ENCODE measurements around the gene CDCP1.

Gene CDCP1

DNA sequence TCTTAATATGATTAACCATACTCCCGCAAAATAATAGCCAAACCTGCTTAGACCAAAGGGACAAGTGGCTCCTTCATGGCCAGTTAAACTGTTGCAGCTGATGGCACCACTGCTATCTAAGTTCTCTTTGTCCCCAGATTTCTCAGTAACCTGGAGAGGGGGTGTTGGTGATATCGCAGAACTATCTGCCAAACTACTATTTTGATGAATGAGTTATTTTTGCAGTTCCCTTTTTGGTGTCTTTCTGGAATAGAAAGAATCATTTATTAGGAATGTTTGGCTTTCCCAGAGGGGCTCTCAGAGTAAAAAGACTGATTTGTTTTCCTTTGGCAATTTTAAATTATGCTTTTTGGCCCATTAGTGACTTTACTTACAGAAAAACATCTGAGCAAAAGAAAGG, 87.0 kb downstream of the CDCP1 start:
- TF ChIP-seq, protein P1, sequence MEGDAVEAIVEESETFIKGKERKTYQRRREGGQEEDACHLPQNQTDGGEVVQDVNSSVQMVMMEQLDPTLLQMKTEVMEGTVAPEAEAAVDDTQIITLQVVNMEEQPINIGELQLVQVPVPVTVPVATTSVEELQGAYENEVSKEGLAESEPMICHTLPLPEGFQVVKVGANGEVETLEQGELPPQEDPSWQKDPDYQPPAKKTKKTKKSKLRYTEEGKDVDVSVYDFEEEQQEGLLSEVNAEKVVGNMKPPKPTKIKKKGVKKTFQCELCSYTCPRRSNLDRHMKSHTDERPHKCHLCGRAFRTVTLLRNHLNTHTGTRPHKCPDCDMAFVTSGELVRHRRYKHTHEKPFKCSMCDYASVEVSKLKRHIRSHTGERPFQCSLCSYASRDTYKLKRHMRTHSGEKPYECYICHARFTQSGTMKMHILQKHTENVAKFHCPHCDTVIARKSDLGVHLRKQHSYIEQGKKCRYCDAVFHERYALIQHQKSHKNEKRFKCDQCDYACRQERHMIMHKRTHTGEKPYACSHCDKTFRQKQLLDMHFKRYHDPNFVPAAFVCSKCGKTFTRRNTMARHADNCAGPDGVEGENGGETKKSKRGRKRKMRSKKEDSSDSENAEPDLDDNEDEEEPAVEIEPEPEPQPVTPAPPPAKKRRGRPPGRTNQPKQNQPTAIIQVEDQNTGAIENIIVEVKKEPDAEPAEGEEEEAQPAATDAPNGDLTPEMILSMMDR (IDR thresholded peaks at IDR 0.05) = no peak
- no peak for DNase-seq
- no peak overlapping the region for H3K4me3 Mint-ChIP-seq
- no peaks in the 10 kb centered on the region for H3K36me3 Mint-ChIP-seq (ENCODE audit: low read depth)
- no peak overlapping the region for H3K27ac Mint-ChIP-seq
- peaks cover 20% of the 10 kb centered on the region for H3K4me1 Mint-ChIP-seq
- no peaks in the 10 kb centered on the region for H3K9me3 Mint-ChIP-seq
- peaks cover under 1% of the 10 kb centered on the region for H3K27me3 Mint-ChIP-seq (ENCODE audit: low read depth, poor library complexity)

- H3K4me3 Mint-ChIP-seq = no peak overlapping the region
- no peaks in the 10 kb centered on the region for H3K36me3 Mint-ChIP-seq (ENCODE audit: low read depth)
- DNase-seq = no peak
Observed at GRCh38 chr3:45057557-45057956, 88.6 kb downstream of the CDCP1 start.

GRCh38 chr3:45056608-45057301, 89.4 kb downstream of the CDCP1 start:
- Mint-ChIP-seq H3K27me3 (ENCODE audit: low read depth, poor library complexity) (peaks cover 4% of the 10 kb centered on the region), H3K36me3 (ENCODE audit: low read depth) (no peaks in the 10 kb centered on the region), H3K9me3 (no peaks in the 10 kb centered on the region), H3K4me1 (peaks cover 20% of the 10 kb centered on the region), H3K4me3 (no peak overlapping the region), H3K27ac (peak overlapping the region; percentile 16)
- DNase-seq = no peak
- TF ChIP-seq, protein P1 (IDR thresholded peaks at IDR 0.05) = no peak

More at GRCh38 chr3:45057557-45057956, 88.6 kb downstream of the CDCP1 start:
- Mint-ChIP-seq H3K9me3 (no peaks in the 10 kb centered on the region), H3K27ac (no peak overlapping the region), H3K4me1 (peaks cover 20% of the 10 kb centered on the region), H3K27me3 (ENCODE audit: low read depth, poor library complexity) (peaks cover 4% of the 10 kb centered on the region)
- TF ChIP-seq, protein P1 (IDR thresholded peaks at IDR 0.05) = no peak

GRCh38 chr3:45055411-45056143, 90.6 kb downstream of the CDCP1 start:
- H3K4me1 Mint-ChIP-seq = peaks cover 20% of the 10 kb centered on the region
- peaks cover 4% of the 10 kb centered on the region for H3K27me3 Mint-ChIP-seq (ENCODE audit: low read depth, poor library complexity)
- TF ChIP-seq, protein P1 (IDR thresholded peaks at IDR 0.05) = no peak
- no peaks in the 10 kb centered on the region for H3K9me3 Mint-ChIP-seq
- H3K4me3 Mint-ChIP-seq = no peak overlapping the region
- no peak overlapping the region for H3K27ac Mint-ChIP-seq
- H3K36me3 Mint-ChIP-seq (ENCODE audit: low read depth) = no peaks in the 10 kb centered on the region
- no peak for DNase-seq

DNA sequence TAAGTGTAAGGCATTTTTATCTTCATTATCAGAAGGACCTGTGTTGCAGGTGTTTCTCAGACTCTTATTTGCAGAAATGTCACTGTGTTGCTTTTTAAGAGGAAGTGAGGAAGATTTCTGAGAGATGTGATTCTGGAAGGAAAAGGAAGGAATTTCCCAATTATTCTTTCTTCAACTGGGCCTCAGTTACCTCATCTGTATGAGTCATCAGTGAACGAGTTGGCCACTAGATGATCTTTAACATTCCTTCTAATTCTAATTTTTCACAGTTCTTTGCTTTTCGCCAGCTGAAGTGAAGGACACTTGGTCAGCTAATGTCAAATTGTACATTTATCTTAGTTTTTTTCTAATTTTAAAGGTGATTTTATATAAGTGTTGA, 91.2 kb downstream of the CDCP1 start:
- Mint-ChIP-seq H3K4me1 (peaks cover 20% of the 10 kb centered on the region), H3K27ac (no peak overlapping the region), H3K36me3 (ENCODE audit: low read depth) (no peaks in the 10 kb centered on the region), H3K9me3 (no peaks in the 10 kb centered on the region), H3K27me3 (ENCODE audit: low read depth, poor library complexity) (peaks cover 7% of the 10 kb centered on the region), H3K4me3 (no peak overlapping the region)
- TF ChIP-seq, protein P1 (IDR thresholded peaks at IDR 0.05) = no peak
- no peak for DNase-seq
